Measurements from ENCODE around the gene BAIAP3. TPM values are rescaled to one million over a fixed set of nuclear protein-coding genes. Genes with fewer than 3 reads are reported as not detected.
A peak's percentile ranks its signal among the peaks of the same experiment; 100 is the strongest.

BAIAP3 gene
- total and polyA plus RNA-seq, 2 of the 8 experiments (the other 6 are each of a cell fraction or from before 2014, with no cell fraction given) = 2.9 to 6.8 TPM

- H3K79me1 ChIP-seq (ENCODE audit: low read depth, low read length) = 0 out of 2 replicates have a peak, but pooled peaks cover 2% of the 10 kb centered on the region
- H3K23me2 ChIP-seq (ENCODE audit: low read depth, low read length) = peaks cover 4% of the 10 kb centered on the region; the same call in 1 of the 2 replicates
- no peak overlapping the region for H2AK5ac ChIP-seq (ENCODE audit: low read depth, low read length)
- peaks cover 0 to 6% (median 0%) of the 10 kb centered on the region in 4 experiments; a peak in 3 of 7 replicates for H3K27me3 ChIP-seq (replicated peaks in 1 of 4; ENCODE audit: control insufficient read depth in 3 of 4, extremely low read depth in 1 of 4, insufficient read depth in 3 of 4, low read length in 3 of 4)
- no peak overlapping the region for H3K4me2 ChIP-seq (ENCODE audit: insufficient read depth in 1 of 2, low read depth in 2 of 2, low read length in 2 of 2)
- no peak overlapping the region for H3K56ac ChIP-seq (replicated peaks; ENCODE audit: insufficient read length, low read depth, low read length)
- H3K4ac ChIP-seq (replicated peaks; ENCODE audit: insufficient read length, low read depth, low read length) = no peak overlapping the region
- H3K4me3 ChIP-seq (ENCODE audit: extremely low read depth in 1 of 4, insufficient read depth in 2 of 4, low read depth in 3 of 4, low read length in 4 of 4) = no peak overlapping the region
- DNase-seq (ENCODE audit: low read depth in 1 of 2, low spot score in 2 of 2) = no peak
- POLR2A ChIA-PET (ENCODE audit: partially characterized antibody) = interaction anchor here (1.0 to 3.0 kb wide), 6 partner anchors 13 to 76 kb away, joined by 3 to 19 read pairs (median 4); partner anchors contain the start of gene BAIAP3
- H3K18ac ChIP-seq (ENCODE audit: extremely low read depth, low read length) = no peak overlapping the region
- H4K5ac ChIP-seq (ENCODE audit: insufficient read length, low read depth, low read length) = no peak overlapping the region
- H4K20me1 ChIP-seq (replicated peaks in 1 of 2; ENCODE audit: control insufficient read depth in 1 of 2, insufficient read depth in 2 of 2, low read length in 2 of 2) = peaks cover 0 to 11% of the 10 kb centered on the region in 2 experiments
- H3K23ac ChIP-seq (ENCODE audit: insufficient read length) = no peak overlapping the region
- WGBS, 2 experiments (ENCODE audit: extremely low coverage in 1 of 2, insufficient coverage in 1 of 2, insufficient read length in 1 of 2, insufficient replicate concordance in 2 of 2, low coverage in 1 of 2, low lambda C conversion rate in 2 of 2, missing lambda C conversion rate in 1 of 2) = 92% methylated on average over 22 of the region's 31 CpGs; no CpG with 5 or more reads in 1 of the 2 experiments
- no peak overlapping the region for H3K9ac ChIP-seq (replicated peaks in 1 of 4; ENCODE audit: extremely low read depth in 1 of 4, low read depth in 3 of 4, low read length in 3 of 4)
- H2BK120ac ChIP-seq (replicated peaks; ENCODE audit: low read depth, low read length) = no peak overlapping the region
- peaks cover 0 to 15% (median 4%) of the 10 kb centered on the region in 4 experiments; a peak in 5 of 7 replicates for H3K4me1 ChIP-seq (replicated peaks in 1 of 4; ENCODE audit: control insufficient read depth in 3 of 4, insufficient read depth in 4 of 4, low read length in 3 of 4)
- H3K79me2 ChIP-seq (ENCODE audit: control insufficient read depth in 1 of 2, insufficient read depth in 2 of 2, low read length in 2 of 2) = peaks cover 0 to 4% of the 10 kb centered on the region in 2 experiments; a peak in 1 of 4 replicates
- no peaks in the 10 kb centered on the region for H3K9me3 ChIP-seq (ENCODE audit: insufficient read depth in 2 of 2, low read depth in 1 of 2, low read length in 1 of 2)
- H2BK15ac ChIP-seq (ENCODE audit: low read length) = no peak overlapping the region
- no peak overlapping the region for H2AFZ ChIP-seq (ENCODE audit: low read length)
- CTCF ChIA-PET (ENCODE audit: partially characterized antibody) = interaction anchor here (0.6 to 11.1 kb wide), 8 partner anchors 9 to 79 kb away, joined by 3 to 52 read pairs (median 5); partner anchors contain the start of gene BAIAP3
- no peak overlapping the region for H2BK20ac ChIP-seq (ENCODE audit: low read length)
- H2BK12ac ChIP-seq (ENCODE audit: low read depth, low read length) = no peak overlapping the region
- H2BK5ac ChIP-seq (ENCODE audit: low read depth, low read length) = no peak overlapping the region
- peak overlapping the region; percentile 57; the same call in 1 of the 2 replicates for H4K8ac ChIP-seq (ENCODE audit: extremely low read depth, insufficient read depth, low read length)
- no peak for FAIRE-seq
- H4K91ac ChIP-seq (replicated peaks; ENCODE audit: insufficient read length, low read length) = no peak overlapping the region
- H3K14ac ChIP-seq (ENCODE audit: insufficient read length) = no peak overlapping the region
- H3K36me3 ChIP-seq (ENCODE audit: control insufficient read depth in 2 of 4, insufficient read depth in 4 of 4, low read length in 3 of 4) = peaks cover 4 to 9% (median 5%) of the 10 kb centered on the region in 4 experiments; a peak in 4 of 8 replicates
- H3K27ac ChIP-seq (ENCODE audit: low read depth, low read length) = no peak overlapping the region
- TF ChIP-seq YY1 (IDR thresholded peaks at IDR 0.05; ENCODE audit: low read depth, low read length) (no peak), ATF2 (IDR thresholded peaks at IDR 0.05; ENCODE audit: low read length) (no peak), TEAD4 (IDR thresholded peaks at IDR 0.05; ENCODE audit: low read depth, low read length) (no peak), SP2 (IDR thresholded peaks at IDR 0.05; ENCODE audit: low read length) (no peak), SP1 (IDR thresholded peaks at IDR 0.05; ENCODE audit: low read depth, low read length) (no peak), RFX5 (IDR thresholded peaks at IDR 0.05; ENCODE audit: borderline replicate concordance, low read depth, low read length) (no peak), GABPA (IDR thresholded peaks at IDR 0.05; ENCODE audit: borderline replicate concordance, insufficient read depth, low read length) (no peak), CEBPB (IDR thresholded peaks at IDR 0.05; ENCODE audit: low read depth, low read length) (no peak), SIN3A (conservative IDR thresholded peaks at IDR 0.05 in 1 of 2, IDR thresholded peaks at IDR 0.05 in 1 of 2; ENCODE audit: low read depth in 1 of 2, low read length in 2 of 2) (no peak), BRCA1 (IDR thresholded peaks at IDR 0.05; ENCODE audit: low read depth, low read length) (no peak), BACH1 (IDR thresholded peaks at IDR 0.05; ENCODE audit: low read length) (no peak)
These were observed 12.4 kb downstream of the BAIAP3 start for GRCh38 chr16:1345651-1346421.
